ENCODE data around the gene SGK2.

SGK2 gene

GRCh38 chr20:43565758-43566104 lies 6.9 kb downstream of the SGK2 start:
- Histone ChIP-seq H3K27ac (replicated peaks) (no peak overlapping the region), H3K4me3 (replicated peaks; ENCODE audit: insufficient read depth, low read length) (no peak overlapping the region), H3K27me3 (ENCODE audit: insufficient read depth, poor library complexity, severe bottlenecking) (no peaks in the 10 kb centered on the region)
- no peak for TF ChIP-seq SPI1 (IDR thresholded peaks at IDR 0.05; ENCODE audit: borderline replicate concordance, low read depth)
- TF ChIP-seq POLR2AphosphoS5 (IDR thresholded peaks at IDR 0.05; ENCODE audit: low read depth): no peak
- DNase-seq (ENCODE audit: low read depth in 1 of 2, low spot score in 1 of 2): no peak

GRCh38 chr20:43567477-43567876 lies 8.7 kb downstream of the SGK2 start:
- no peaks in the 10 kb centered on the region for H3K27me3 ChIP-seq (ENCODE audit: insufficient read depth, poor library complexity, severe bottlenecking)
- TF ChIP-seq, protein P1, sequence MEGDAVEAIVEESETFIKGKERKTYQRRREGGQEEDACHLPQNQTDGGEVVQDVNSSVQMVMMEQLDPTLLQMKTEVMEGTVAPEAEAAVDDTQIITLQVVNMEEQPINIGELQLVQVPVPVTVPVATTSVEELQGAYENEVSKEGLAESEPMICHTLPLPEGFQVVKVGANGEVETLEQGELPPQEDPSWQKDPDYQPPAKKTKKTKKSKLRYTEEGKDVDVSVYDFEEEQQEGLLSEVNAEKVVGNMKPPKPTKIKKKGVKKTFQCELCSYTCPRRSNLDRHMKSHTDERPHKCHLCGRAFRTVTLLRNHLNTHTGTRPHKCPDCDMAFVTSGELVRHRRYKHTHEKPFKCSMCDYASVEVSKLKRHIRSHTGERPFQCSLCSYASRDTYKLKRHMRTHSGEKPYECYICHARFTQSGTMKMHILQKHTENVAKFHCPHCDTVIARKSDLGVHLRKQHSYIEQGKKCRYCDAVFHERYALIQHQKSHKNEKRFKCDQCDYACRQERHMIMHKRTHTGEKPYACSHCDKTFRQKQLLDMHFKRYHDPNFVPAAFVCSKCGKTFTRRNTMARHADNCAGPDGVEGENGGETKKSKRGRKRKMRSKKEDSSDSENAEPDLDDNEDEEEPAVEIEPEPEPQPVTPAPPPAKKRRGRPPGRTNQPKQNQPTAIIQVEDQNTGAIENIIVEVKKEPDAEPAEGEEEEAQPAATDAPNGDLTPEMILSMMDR (IDR thresholded peaks at IDR 0.05; ENCODE audit: insufficient read depth, low read length): no peak
- TF ChIP-seq SPI1 (IDR thresholded peaks at IDR 0.05; ENCODE audit: borderline replicate concordance, low read depth): peak; percentile 57; the same call in 1 of the 2 replicates
- no peak for TF ChIP-seq GABPA (IDR thresholded peaks at IDR 0.05; ENCODE audit: low read depth)
- H3K27ac ChIP-seq (replicated peaks): no peak overlapping the region
- no peak overlapping the region for H3K4me3 ChIP-seq (replicated peaks; ENCODE audit: insufficient read depth, low read length)
- DNase-seq (ENCODE audit: low read depth in 1 of 2, low spot score in 1 of 2): peak in 1 of 2 experiments; percentile 18

GRCh38 chr20:43568706-43569105 lies 9.9 kb downstream of the SGK2 start:
- Histone ChIP-seq H3K4me3 (replicated peaks; ENCODE audit: insufficient read depth, low read length) (no peak overlapping the region), H3K27me3 (ENCODE audit: insufficient read depth, poor library complexity, severe bottlenecking) (no peaks in the 10 kb centered on the region), H3K27ac (replicated peaks) (no peak overlapping the region)
- no peak for DNase-seq (ENCODE audit: low read depth in 1 of 2, low spot score in 1 of 2)
- TF ChIP-seq POLR2AphosphoS5 (IDR thresholded peaks at IDR 0.05; ENCODE audit: low read depth): no peak
- TF ChIP-seq, protein P1 (IDR thresholded peaks at IDR 0.05; ENCODE audit: insufficient read depth, low read length): no peak
- no peak for TF ChIP-seq GABPA (IDR thresholded peaks at IDR 0.05; ENCODE audit: low read depth)
- TF ChIP-seq, protein P2, sequence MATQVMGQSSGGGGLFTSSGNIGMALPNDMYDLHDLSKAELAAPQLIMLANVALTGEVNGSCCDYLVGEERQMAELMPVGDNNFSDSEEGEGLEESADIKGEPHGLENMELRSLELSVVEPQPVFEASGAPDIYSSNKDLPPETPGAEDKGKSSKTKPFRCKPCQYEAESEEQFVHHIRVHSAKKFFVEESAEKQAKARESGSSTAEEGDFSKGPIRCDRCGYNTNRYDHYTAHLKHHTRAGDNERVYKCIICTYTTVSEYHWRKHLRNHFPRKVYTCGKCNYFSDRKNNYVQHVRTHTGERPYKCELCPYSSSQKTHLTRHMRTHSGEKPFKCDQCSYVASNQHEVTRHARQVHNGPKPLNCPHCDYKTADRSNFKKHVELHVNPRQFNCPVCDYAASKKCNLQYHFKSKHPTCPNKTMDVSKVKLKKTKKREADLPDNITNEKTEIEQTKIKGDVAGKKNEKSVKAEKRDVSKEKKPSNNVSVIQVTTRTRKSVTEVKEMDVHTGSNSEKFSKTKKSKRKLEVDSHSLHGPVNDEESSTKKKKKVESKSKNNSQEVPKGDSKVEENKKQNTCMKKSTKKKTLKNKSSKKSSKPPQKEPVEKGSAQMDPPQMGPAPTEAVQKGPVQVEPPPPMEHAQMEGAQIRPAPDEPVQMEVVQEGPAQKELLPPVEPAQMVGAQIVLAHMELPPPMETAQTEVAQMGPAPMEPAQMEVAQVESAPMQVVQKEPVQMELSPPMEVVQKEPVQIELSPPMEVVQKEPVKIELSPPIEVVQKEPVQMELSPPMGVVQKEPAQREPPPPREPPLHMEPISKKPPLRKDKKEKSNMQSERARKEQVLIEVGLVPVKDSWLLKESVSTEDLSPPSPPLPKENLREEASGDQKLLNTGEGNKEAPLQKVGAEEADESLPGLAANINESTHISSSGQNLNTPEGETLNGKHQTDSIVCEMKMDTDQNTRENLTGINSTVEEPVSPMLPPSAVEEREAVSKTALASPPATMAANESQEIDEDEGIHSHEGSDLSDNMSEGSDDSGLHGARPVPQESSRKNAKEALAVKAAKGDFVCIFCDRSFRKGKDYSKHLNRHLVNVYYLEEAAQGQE (IDR thresholded peaks at IDR 0.05; ENCODE audit: insufficient replicate concordance, low read depth): no peak
- TF ChIP-seq SPI1 (IDR thresholded peaks at IDR 0.05; ENCODE audit: borderline replicate concordance, low read depth): no peak

- no peak for DNase-seq (ENCODE audit: low read depth in 1 of 2, low spot score in 1 of 2)
- no peak overlapping the region for H3K4me3 ChIP-seq (replicated peaks; ENCODE audit: insufficient read depth, low read length)
- TF ChIP-seq POLR2AphosphoS5 (IDR thresholded peaks at IDR 0.05; ENCODE audit: low read depth) (no peak), SPI1 (IDR thresholded peaks at IDR 0.05; ENCODE audit: borderline replicate concordance, low read depth) (no peak), GABPA (IDR thresholded peaks at IDR 0.05; ENCODE audit: low read depth) (no peak)
- TF ChIP-seq, protein P2 (IDR thresholded peaks at IDR 0.05; ENCODE audit: insufficient replicate concordance, low read depth): no peak
- TF ChIP-seq, protein P1 (IDR thresholded peaks at IDR 0.05; ENCODE audit: insufficient read depth, low read length): no peak
- H3K27ac ChIP-seq (replicated peaks): no peak overlapping the region
- no peaks in the 10 kb centered on the region for H3K27me3 ChIP-seq (ENCODE audit: insufficient read depth, poor library complexity, severe bottlenecking)
Observed at GRCh38 chr20:43569282-43569681, 10.5 kb downstream of the SGK2 start.
